GM23248 (cell line): ENCODE results near the gene MMAA.

Experiments
- EZH2 ChIP-seq: fragments of 200-600 bp; sonication (generic); IDR thresholded peaks from 2 replicates; pipeline ENCODE4 v1.6.1; 2018; ENCODE audit warnings: antibody characterized with exemption, mild to moderate bottlenecking; ENCODE audit not compliant: insufficient read depth, poor library complexity, severe bottlenecking
- EZH2phosphoT487 ChIP-seq: fragments of 200-600 bp; sonication (generic); IDR thresholded peaks from 2 replicates; pipeline ENCODE4 v1.6.1; 2018; ENCODE audit warnings: antibody characterized with exemption, moderate library complexity, mild to moderate bottlenecking, low read depth; ENCODE audit not compliant: insufficient read depth

DNA sequence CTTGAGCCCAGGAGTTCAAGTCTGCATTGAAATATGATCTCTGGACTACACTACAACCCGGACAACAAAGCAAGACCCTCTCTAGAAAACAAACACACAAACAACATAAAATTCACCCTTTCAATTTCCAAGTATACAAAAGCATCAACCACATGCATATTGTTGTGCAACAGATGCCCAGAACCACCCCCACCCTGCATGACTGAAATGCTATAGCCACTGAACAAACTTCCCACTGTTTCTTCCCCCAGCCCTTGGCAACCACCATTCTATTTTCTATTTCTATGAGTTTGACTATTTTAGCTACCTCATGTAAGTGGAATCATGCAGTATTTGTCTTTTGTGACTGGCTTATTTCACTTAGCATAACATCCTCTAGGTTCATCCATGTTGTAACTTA, 46.6 kb downstream of the MMAA start:
- TF ChIP-seq EZH2 (no peak), EZH2phosphoT487 (no peak)
